ENCODE measurements around the gene NCCRP1.
"Not testable (repeated sequence)": the region's sequence is repeated elsewhere in the genome, so short reads cannot be mapped to it uniquely, and the experiment has no call there.

NCCRP1 gene

GRCh38 chr19:39209196-39209595 is 12.4 kb downstream of the NCCRP1 start:
- H3K9me3 ChIP-seq (ENCODE audit: control extremely low read depth in 1 of 5, control insufficient read depth in 4 of 5, insufficient read depth in 2 of 5, low read depth in 1 of 5, low read length in 4 of 5): no peaks in the 10 kb centered on the region
- H3K27me3 ChIP-seq (replicated peaks in 2 of 5; ENCODE audit: control insufficient read depth in 4 of 5, insufficient read depth in 5 of 5, low read length in 4 of 5): peaks cover 0 to 14% (median 10%) of the 10 kb centered on the region in 5 experiments
- H3K27ac ChIP-seq (ENCODE audit: insufficient read depth in 1 of 2, low read depth in 1 of 2, low read length in 2 of 2, poor library complexity in 1 of 2, severe bottlenecking in 2 of 2): no peak overlapping the region
- 50% methylated on average over 2 of the region's 7 CpGs for WGBS (ENCODE audit: insufficient coverage)
- no peak overlapping the region for H3K4me3 ChIP-seq (ENCODE audit: control insufficient read depth in 1 of 7, extremely low read depth in 1 of 7, insufficient read depth in 4 of 7, low read depth in 2 of 7, low read length in 6 of 7)
- H3K36me3 ChIP-seq (ENCODE audit: control insufficient read depth in 4 of 4, insufficient read depth in 4 of 4, low read length in 3 of 4): no peaks in the 10 kb centered on the region
- ChIA-PET CTCF (no interaction called here), POLR2A (no interaction called here)
- DNase-seq: no peak
- H3K4me1 ChIP-seq (ENCODE audit: control extremely low read depth in 1 of 4, control insufficient read depth in 4 of 4, insufficient read depth in 4 of 4, low read length in 3 of 4): peaks cover 0 to under 1% (median 0%) of the 10 kb centered on the region in 4 experiments

- H3K4me3 ChIP-seq (ENCODE audit: control insufficient read depth in 1 of 7, extremely low read depth in 1 of 7, insufficient read depth in 4 of 7, low read depth in 2 of 7, low read length in 6 of 7): no peak overlapping the region
- H3K27me3 ChIP-seq (replicated peaks in 2 of 5; ENCODE audit: control insufficient read depth in 4 of 5, insufficient read depth in 5 of 5, low read length in 4 of 5): peaks cover 0 to 6% (median 0%) of the 10 kb centered on the region in 5 experiments
- H3K36me3 ChIP-seq (ENCODE audit: control insufficient read depth in 4 of 4, insufficient read depth in 4 of 4, low read length in 3 of 4): no peaks in the 10 kb centered on the region
- CTCF ChIA-PET: interaction anchor here (1.5 to 1.9 kb wide), 3 partner anchors 15 to 122 kb away, joined by 3 to 10 read pairs (median 4); partner anchors contain the start of gene NCCRP1
- 83% methylated on average over 11 of the region's 13 CpGs for WGBS (ENCODE audit: insufficient coverage)
- no peak overlapping the region for H3K27ac ChIP-seq (ENCODE audit: insufficient read depth in 1 of 2, low read depth in 1 of 2, low read length in 2 of 2, poor library complexity in 1 of 2, severe bottlenecking in 2 of 2)
- peaks cover 0 to 3% (median 0%) of the 10 kb centered on the region in 5 experiments for H3K9me3 ChIP-seq (ENCODE audit: control extremely low read depth in 1 of 5, control insufficient read depth in 4 of 5, insufficient read depth in 2 of 5, low read depth in 1 of 5, low read length in 4 of 5)
- H3K4me1 ChIP-seq (ENCODE audit: control extremely low read depth in 1 of 4, control insufficient read depth in 4 of 4, insufficient read depth in 4 of 4, low read length in 3 of 4): no peaks in the 10 kb centered on the region
- POLR2A ChIA-PET: interaction anchor here (0.6 kb wide), 1 partner anchor 120 kb away, joined by 4 read pairs; no protein-coding TSS in a partner anchor
- DNase-seq: no peak
Measured at GRCh38 chr19:39211731-39212374, 15.1 kb downstream of the NCCRP1 start.

- H3K4me3 ChIP-seq (ENCODE audit: control insufficient read depth in 1 of 7, extremely low read depth in 1 of 7, insufficient read depth in 4 of 7, low read depth in 2 of 7, low read length in 6 of 7): no peak overlapping the region
- H3K27me3 ChIP-seq (replicated peaks in 2 of 5; ENCODE audit: control insufficient read depth in 4 of 5, insufficient read depth in 5 of 5, low read length in 4 of 5): peaks cover 0 to 6% (median 0%) of the 10 kb centered on the region in 5 experiments
- ChIA-PET CTCF (interaction anchor here (1.5 to 1.9 kb wide), 3 partner anchors 16 to 122 kb away, joined by 3 to 10 read pairs (median 4); partner anchors contain the start of gene NCCRP1), POLR2A (interaction anchor here (0.7 kb wide), 1 partner anchor 199 kb away, joined by 5 read pairs; no protein-coding TSS in a partner anchor)
- H3K27ac ChIP-seq (ENCODE audit: insufficient read depth in 1 of 2, low read depth in 1 of 2, low read length in 2 of 2, poor library complexity in 1 of 2, severe bottlenecking in 2 of 2): no peak overlapping the region
- WGBS (ENCODE audit: insufficient coverage): 30% methylated on average over 3 of the region's 8 CpGs
- peak; percentile 42 to 67 (median 61) for DNase-seq
- no peaks in the 10 kb centered on the region for H3K4me1 ChIP-seq (ENCODE audit: control extremely low read depth in 1 of 4, control insufficient read depth in 4 of 4, insufficient read depth in 4 of 4, low read length in 3 of 4)
- H3K36me3 ChIP-seq (ENCODE audit: control insufficient read depth in 4 of 4, insufficient read depth in 4 of 4, low read length in 3 of 4): no peaks in the 10 kb centered on the region
- H3K9me3 ChIP-seq (ENCODE audit: control extremely low read depth in 1 of 5, control insufficient read depth in 4 of 5, insufficient read depth in 2 of 5, low read depth in 1 of 5, low read length in 4 of 5): peaks cover 0 to 3% (median 0%) of the 10 kb centered on the region in 5 experiments
Measured at GRCh38 chr19:39212375-39212742, 15.6 kb downstream of the NCCRP1 start.

- CTCF ChIA-PET: interaction anchor here (1.0 to 1.1 kb wide), 2 partner anchors 11 to 114 kb away, joined by 3 read pairs; partner anchors contain the start of gene SYCN
- H3K27ac ChIP-seq (ENCODE audit: insufficient read depth in 1 of 2, low read depth in 1 of 2, low read length in 2 of 2, poor library complexity in 1 of 2, severe bottlenecking in 2 of 2); POLR2A ChIA-PET; H3K4me3 ChIP-seq (ENCODE audit: control insufficient read depth in 1 of 7, extremely low read depth in 1 of 7, insufficient read depth in 4 of 7, low read depth in 2 of 7, low read length in 6 of 7); H3K36me3 ChIP-seq (ENCODE audit: control insufficient read depth in 4 of 4, insufficient read depth in 4 of 4, low read length in 3 of 4); DNase-seq; H3K27me3 ChIP-seq (replicated peaks in 2 of 5; ENCODE audit: control insufficient read depth in 4 of 5, insufficient read depth in 5 of 5, low read length in 4 of 5); H3K9me3 ChIP-seq (ENCODE audit: control extremely low read depth in 1 of 5, control insufficient read depth in 4 of 5, insufficient read depth in 2 of 5, low read depth in 1 of 5, low read length in 4 of 5); H3K4me1 ChIP-seq (ENCODE audit: control extremely low read depth in 1 of 4, control insufficient read depth in 4 of 4, insufficient read depth in 4 of 4, low read length in 3 of 4): not testable (repeated sequence)
- WGBS (ENCODE audit: insufficient coverage): 94% methylated on average over 2 of the region's 3 CpGs
Measured at GRCh38 chr19:39215323-39215722, 18.6 kb downstream of the NCCRP1 start.

- no peak for DNase-seq
- Histone ChIP-seq H3K4me3 (ENCODE audit: control insufficient read depth in 1 of 7, extremely low read depth in 1 of 7, insufficient read depth in 4 of 7, low read depth in 2 of 7, low read length in 6 of 7) (no peak overlapping the region), H3K36me3 (ENCODE audit: control insufficient read depth in 4 of 4, insufficient read depth in 4 of 4, low read length in 3 of 4) (no peaks in the 10 kb centered on the region), H3K27ac (ENCODE audit: insufficient read depth in 1 of 2, low read depth in 1 of 2, low read length in 2 of 2, poor library complexity in 1 of 2, severe bottlenecking in 2 of 2) (no peak overlapping the region), H3K27me3 (replicated peaks in 2 of 5; ENCODE audit: control insufficient read depth in 4 of 5, insufficient read depth in 5 of 5, low read length in 4 of 5) (peaks cover 0 to 3% (median 0%) of the 10 kb centered on the region in 5 experiments), H3K9me3 (ENCODE audit: control extremely low read depth in 1 of 5, control insufficient read depth in 4 of 5, insufficient read depth in 2 of 5, low read depth in 1 of 5, low read length in 4 of 5) (peaks cover 0 to 3% (median 0%) of the 10 kb centered on the region in 5 experiments), H3K4me1 (ENCODE audit: control extremely low read depth in 1 of 4, control insufficient read depth in 4 of 4, insufficient read depth in 4 of 4, low read length in 3 of 4) (peaks cover 0 to 2% (median 0%) of the 10 kb centered on the region in 4 experiments)
- ChIA-PET POLR2A (no interaction called here), CTCF (no interaction called here)
- WGBS (ENCODE audit: insufficient coverage): 93% methylated on average over 5 of the region's 5 CpGs
Measured at GRCh38 chr19:39217094-39217493, 20.3 kb downstream of the NCCRP1 start.

- ChIA-PET CTCF (interaction anchor here (0.6 to 0.8 kb wide), 2 partner anchors 42 to 279 kb away, joined by 3 read pairs; no protein-coding TSS in a partner anchor), POLR2A (no interaction called here)
- no peak overlapping the region for H3K4me3 ChIP-seq (ENCODE audit: control insufficient read depth in 1 of 7, extremely low read depth in 1 of 7, insufficient read depth in 4 of 7, low read depth in 2 of 7, low read length in 6 of 7)
- WGBS (ENCODE audit: insufficient coverage): 91% methylated on average over 14 of the region's 15 CpGs
- DNase-seq: no peak
- H3K4me1 ChIP-seq (ENCODE audit: control extremely low read depth in 1 of 4, control insufficient read depth in 4 of 4, insufficient read depth in 4 of 4, low read length in 3 of 4): peaks cover 0 to 2% (median 0%) of the 10 kb centered on the region in 4 experiments
- H3K9me3 ChIP-seq (ENCODE audit: control extremely low read depth in 1 of 5, control insufficient read depth in 4 of 5, insufficient read depth in 2 of 5, low read depth in 1 of 5, low read length in 4 of 5): peaks cover 0 to 3% (median 0%) of the 10 kb centered on the region in 5 experiments
- H3K27me3 ChIP-seq (replicated peaks in 2 of 5; ENCODE audit: control insufficient read depth in 4 of 5, insufficient read depth in 5 of 5, low read length in 4 of 5): peaks cover 0 to 3% (median 0%) of the 10 kb centered on the region in 5 experiments
- H3K36me3 ChIP-seq (ENCODE audit: control insufficient read depth in 4 of 4, insufficient read depth in 4 of 4, low read length in 3 of 4): no peaks in the 10 kb centered on the region
- no peak overlapping the region for H3K27ac ChIP-seq (ENCODE audit: insufficient read depth in 1 of 2, low read depth in 1 of 2, low read length in 2 of 2, poor library complexity in 1 of 2, severe bottlenecking in 2 of 2)
Measured at GRCh38 chr19:39218230-39219007, 21.7 kb downstream of the NCCRP1 start.
